ENCODE data around the gene LIG4. TPM values are rescaled to one million over a fixed set of nuclear protein-coding genes. Genes with fewer than 3 reads are reported as not detected.

The LIG4 gene
- total RNA-seq, 2 experiments from 2014 or later, result 11.0 to 15.1 TPM

DNA sequence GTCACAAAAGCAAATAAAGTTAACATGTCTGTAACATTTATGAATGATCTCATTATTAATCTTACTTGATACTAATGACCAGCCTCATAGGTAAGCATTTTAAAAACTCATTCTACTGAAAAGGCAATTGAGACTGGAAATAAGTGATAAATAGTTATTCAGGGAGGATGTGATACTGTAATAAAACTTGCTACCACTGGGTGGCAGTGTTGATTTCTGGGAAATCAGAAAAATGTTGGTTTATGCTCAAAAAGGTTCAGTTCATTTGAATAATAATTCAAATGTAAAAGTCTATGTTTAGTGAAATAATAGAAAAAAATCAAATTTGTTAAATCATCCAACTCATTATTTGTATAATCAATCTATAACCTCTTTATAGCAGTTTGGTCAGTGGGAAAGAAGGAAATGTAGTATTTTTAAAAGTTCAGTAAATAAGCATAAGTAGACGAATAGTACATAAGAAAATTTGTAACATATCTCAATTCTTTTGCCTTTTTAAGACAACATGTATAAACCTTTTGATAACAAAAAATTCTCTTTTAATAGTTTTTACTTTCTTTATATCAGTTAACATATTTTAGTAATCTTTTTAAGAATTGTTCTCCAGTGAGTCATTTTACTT lies 12.4 kb upstream of the LIG4 start:
- TF ChIP-seq CTCF (conservative IDR thresholded peaks at IDR 0.05; ENCODE audit: low read length) (peak; percentile 79), EZH2phosphoT487 (IDR thresholded peaks at IDR 0.05; ENCODE audit: borderline replicate concordance, low read depth, low read length) (no peak)
- H3K9me2 ChIP-seq (ENCODE audit: insufficient read depth, low read length), result no peaks in the 10 kb centered on the region
- no peak overlapping the region for H3K27ac ChIP-seq (ENCODE audit: low read depth, low read length, poor library complexity, severe bottlenecking)
- no TSS peak for BruUV-seq (replicated peaks)
- no peaks in the 10 kb centered on the region; the same call in 1 of the 2 replicates for H3K79me2 ChIP-seq (ENCODE audit: insufficient read depth, low read depth, low read length)
- no peak overlapping the region for H2AFZ ChIP-seq (ENCODE audit: low read length)
- H4K20me1 ChIP-seq (ENCODE audit: insufficient read depth, low read length), result peaks cover 5% of the 10 kb centered on the region; the same call in 1 of the 2 replicates
- no peaks in the 10 kb centered on the region for H3K36me3 ChIP-seq (ENCODE audit: insufficient read depth, low read length)
- no peak overlapping the region for H3K4me2 ChIP-seq (ENCODE audit: low read length)
- ChIA-PET POLR2A (no interaction called here), CTCF (ENCODE audit: unreplicated experiment) (no interaction called here)
- intact Hi-C loops (cut with micrococcal nuclease; ENCODE audit: unreplicated experiment), result no loop called here
- no peaks in the 10 kb centered on the region for H3K9me3 ChIP-seq (ENCODE audit: low read length)
- H3K4me1 ChIP-seq (ENCODE audit: insufficient read depth, low read length, poor library complexity, severe bottlenecking), result no peaks in the 10 kb centered on the region
- H3K4me3 ChIP-seq (ENCODE audit: low read depth, low read length, poor library complexity, severe bottlenecking), result no peak overlapping the region
- DNase-seq (ENCODE audit: low spot score), result peak; percentile 29

- intact Hi-C loops (cut with micrococcal nuclease; ENCODE audit: unreplicated experiment), result no loop called here
- ChIA-PET CTCF (ENCODE audit: unreplicated experiment) (no interaction called here), POLR2A (no interaction called here)
- Histone ChIP-seq H3K4me3 (ENCODE audit: low read depth, low read length, poor library complexity, severe bottlenecking) (no peak overlapping the region), H3K27ac (ENCODE audit: low read depth, low read length, poor library complexity, severe bottlenecking) (no peak overlapping the region), H3K4me1 (ENCODE audit: insufficient read depth, low read length, poor library complexity, severe bottlenecking) (no peaks in the 10 kb centered on the region), H4K20me1 (ENCODE audit: insufficient read depth, low read length) (peaks cover 5% of the 10 kb centered on the region; the same call in 1 of the 2 replicates), H3K4me2 (ENCODE audit: low read length) (no peak overlapping the region), H3K9me2 (ENCODE audit: insufficient read depth, low read length) (no peaks in the 10 kb centered on the region), H3K9me3 (ENCODE audit: low read length) (no peaks in the 10 kb centered on the region), H3K79me2 (ENCODE audit: insufficient read depth, low read depth, low read length) (no peaks in the 10 kb centered on the region; the same call in 1 of the 2 replicates), H2AFZ (ENCODE audit: low read length) (no peak overlapping the region), H3K36me3 (ENCODE audit: insufficient read depth, low read length) (no peaks in the 10 kb centered on the region)
- BruUV-seq (replicated peaks), result no TSS peak
- no peak for DNase-seq (ENCODE audit: low spot score)
- TF ChIP-seq EZH2phosphoT487 (IDR thresholded peaks at IDR 0.05; ENCODE audit: borderline replicate concordance, low read depth, low read length) (no peak), CTCF (conservative IDR thresholded peaks at IDR 0.05; ENCODE audit: low read length) (no peak)
Measured at GRCh38 chr13:108226184-108226583, 10.8 kb upstream of the LIG4 start.

DNA sequence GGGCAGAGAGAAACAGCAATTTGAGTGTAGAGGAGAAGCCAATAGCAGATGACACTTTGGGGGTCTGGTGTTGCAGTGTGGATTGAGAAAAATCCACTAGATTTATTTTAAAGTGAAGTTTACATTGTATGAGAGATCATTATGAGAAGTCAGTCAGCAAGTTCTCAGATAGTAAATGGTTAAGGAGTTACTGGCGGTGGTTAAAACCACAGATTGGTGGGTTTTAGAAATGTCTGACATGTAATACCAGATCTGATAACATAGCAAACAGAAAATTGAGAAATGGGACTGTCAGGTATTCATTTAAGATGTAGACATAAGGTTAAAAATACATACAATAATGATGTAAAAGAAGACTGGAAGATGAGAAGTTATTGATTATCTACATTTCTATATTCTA lies 10.1 kb upstream of the LIG4 start:
- H3K36me3 ChIP-seq (ENCODE audit: insufficient read depth, low read length), result no peaks in the 10 kb centered on the region
- no peak overlapping the region for H2AFZ ChIP-seq (ENCODE audit: low read length)
- DNase-seq (ENCODE audit: low spot score), result no peak
- peaks cover 11% of the 10 kb centered on the region; the same call in 1 of the 2 replicates for H4K20me1 ChIP-seq (ENCODE audit: insufficient read depth, low read length)
- intact Hi-C loops (cut with micrococcal nuclease; ENCODE audit: unreplicated experiment), result no loop called here
- no peaks in the 10 kb centered on the region for H3K4me1 ChIP-seq (ENCODE audit: insufficient read depth, low read length, poor library complexity, severe bottlenecking)
- TF ChIP-seq CTCF (conservative IDR thresholded peaks at IDR 0.05; ENCODE audit: low read length) (no peak), EZH2phosphoT487 (IDR thresholded peaks at IDR 0.05; ENCODE audit: borderline replicate concordance, low read depth, low read length) (no peak)
- POLR2A ChIA-PET, result no interaction called here
- H3K4me2 ChIP-seq (ENCODE audit: low read length), result no peak overlapping the region
- no peaks in the 10 kb centered on the region; the same call in 1 of the 2 replicates for H3K79me2 ChIP-seq (ENCODE audit: insufficient read depth, low read depth, low read length)
- no peak overlapping the region for H3K27ac ChIP-seq (ENCODE audit: low read depth, low read length, poor library complexity, severe bottlenecking)
- CTCF ChIA-PET (ENCODE audit: unreplicated experiment), result no interaction called here
- BruUV-seq (replicated peaks), result no TSS peak
- no peak overlapping the region for H3K4me3 ChIP-seq (ENCODE audit: low read depth, low read length, poor library complexity, severe bottlenecking)
- H3K9me2 ChIP-seq (ENCODE audit: insufficient read depth, low read length), result no peaks in the 10 kb centered on the region
- H3K9me3 ChIP-seq (ENCODE audit: low read length), result no peaks in the 10 kb centered on the region

Measured in OCI-LY7 (cell line).